Peyer's patch (tissue), 4 donors: Measurements from ENCODE around the gene ZNF337. TPM values are rescaled to one million over a fixed set of nuclear protein-coding genes. Genes with fewer than 3 reads are reported as not detected.

ENCODE experiments used
- DNase-seq, 3 donors: peaks; one replicate each; pipeline ENCODE4 v3.0.0-alpha.2; 2017 to 2019
- H3K27ac ChIP-seq, 4 donors: fragments of 200-600 bp; sonication (generic); one replicate each; pipeline ENCODE4 v1.5.1; 2016 to 2019
- H3K27me3 ChIP-seq, 2 donors: fragments of 200-600 bp; sonication (generic); one replicate each; pipeline ENCODE4 v1.5.1; 2019
- H3K36me3 ChIP-seq, 3 donors: fragments of 200-600 bp; sonication (generic); one replicate each; pipeline ENCODE4 v1.5.1; 2016 to 2019
- H3K4me1 ChIP-seq, 4 donors: fragments of 200-600 bp; sonication (generic); one replicate each; pipeline ENCODE4 v1.5.1; 2016 to 2019
- H3K4me3 ChIP-seq, 4 donors: fragments of 200-600 bp; sonication (generic); 1 replicate in 3 of 4; 2 replicates in 1 of 4; pipeline ENCODE4 v1.5.1; 2016 to 2019; ENCODE audit warnings: mild to moderate bottlenecking in 1 of 4
- H3K9me3 ChIP-seq, 4 donors: fragments of 200-600 bp; sonication (generic); one replicate each; pipeline ENCODE4 v1.5.1; 2016 to 2019; ENCODE audit warnings: mild to moderate bottlenecking in 1 of 4
- POLR2A ChIP-seq, 2 donors: fragments of 450-650 bp; IDR thresholded peaks; one replicate each; pipeline ENCODE4 v1.5.1; 2017; ENCODE audit warnings: antibody characterized with exemption in 2 of 2, mild to moderate bottlenecking in 2 of 2, moderate library complexity in 2 of 2
- total RNA-seq, 4 donors: library from RNA; depleted of rRNA; stranded (reverse); fragments of >200 nt; gene quantifications; one replicate each; pipeline ENCODE4 v1.1.0, GENCODE V29; 2016
- TF ChIP-seq, protein P1 (sequence below), 6 experiments: fragments of 450-650 bp in 4 of 6; fragments of 200-600 bp in 2 of 6; sonication (generic) in 1 of 6; IDR thresholded peaks; one replicate each; pipeline ENCODE4 v1.5.1; 2017 to 2019; ENCODE audit warnings: antibody characterized with exemption in 6 of 6, mild to moderate bottlenecking in 3 of 6, moderate library complexity in 1 of 6

The ZNF337 gene
- total RNA-seq, 4 donors from 2014 or later: 7.9 to 18.1 (median 17.6) TPM

- no peak for DNase-seq
- no peaks in the 10 kb centered on the region for H3K36me3 ChIP-seq
- H3K4me1 ChIP-seq: peaks cover 0 to 10% (median 3%) of the 10 kb centered on the region in 4 donors
- no peaks in the 10 kb centered on the region for H3K9me3 ChIP-seq
- H3K27me3 ChIP-seq: no peaks in the 10 kb centered on the region
- no peak overlapping the region for H3K4me3 ChIP-seq
- no peak overlapping the region for H3K27ac ChIP-seq
- TF ChIP-seq, protein P1, sequence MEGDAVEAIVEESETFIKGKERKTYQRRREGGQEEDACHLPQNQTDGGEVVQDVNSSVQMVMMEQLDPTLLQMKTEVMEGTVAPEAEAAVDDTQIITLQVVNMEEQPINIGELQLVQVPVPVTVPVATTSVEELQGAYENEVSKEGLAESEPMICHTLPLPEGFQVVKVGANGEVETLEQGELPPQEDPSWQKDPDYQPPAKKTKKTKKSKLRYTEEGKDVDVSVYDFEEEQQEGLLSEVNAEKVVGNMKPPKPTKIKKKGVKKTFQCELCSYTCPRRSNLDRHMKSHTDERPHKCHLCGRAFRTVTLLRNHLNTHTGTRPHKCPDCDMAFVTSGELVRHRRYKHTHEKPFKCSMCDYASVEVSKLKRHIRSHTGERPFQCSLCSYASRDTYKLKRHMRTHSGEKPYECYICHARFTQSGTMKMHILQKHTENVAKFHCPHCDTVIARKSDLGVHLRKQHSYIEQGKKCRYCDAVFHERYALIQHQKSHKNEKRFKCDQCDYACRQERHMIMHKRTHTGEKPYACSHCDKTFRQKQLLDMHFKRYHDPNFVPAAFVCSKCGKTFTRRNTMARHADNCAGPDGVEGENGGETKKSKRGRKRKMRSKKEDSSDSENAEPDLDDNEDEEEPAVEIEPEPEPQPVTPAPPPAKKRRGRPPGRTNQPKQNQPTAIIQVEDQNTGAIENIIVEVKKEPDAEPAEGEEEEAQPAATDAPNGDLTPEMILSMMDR (IDR thresholded peaks at IDR 0.05): no peak
- TF ChIP-seq POLR2A (IDR thresholded peaks at IDR 0.05): no peak
These were observed 3.3 kb upstream of the ZNF337 start for GRCh38 chr20:25699914-25700313.

DNA sequence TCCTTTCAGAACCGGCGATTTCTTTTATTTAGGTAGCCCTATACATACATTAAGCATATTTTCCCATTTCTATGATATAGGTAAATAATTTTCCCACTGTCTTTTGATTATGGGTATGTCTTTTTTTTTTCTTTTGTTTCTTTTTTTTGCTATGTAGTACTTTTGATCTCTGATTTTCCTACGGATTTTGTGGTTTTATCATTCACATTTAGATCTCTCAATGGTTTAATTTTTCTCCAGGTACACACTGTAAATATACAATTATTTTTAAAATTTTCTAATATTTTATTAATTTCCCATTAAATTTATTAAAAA, 436 bp upstream of the ZNF337 start:
- no peak for DNase-seq
- H3K27ac ChIP-seq: peak overlapping the region; percentile 75 to 91 (median 86)

DNA sequence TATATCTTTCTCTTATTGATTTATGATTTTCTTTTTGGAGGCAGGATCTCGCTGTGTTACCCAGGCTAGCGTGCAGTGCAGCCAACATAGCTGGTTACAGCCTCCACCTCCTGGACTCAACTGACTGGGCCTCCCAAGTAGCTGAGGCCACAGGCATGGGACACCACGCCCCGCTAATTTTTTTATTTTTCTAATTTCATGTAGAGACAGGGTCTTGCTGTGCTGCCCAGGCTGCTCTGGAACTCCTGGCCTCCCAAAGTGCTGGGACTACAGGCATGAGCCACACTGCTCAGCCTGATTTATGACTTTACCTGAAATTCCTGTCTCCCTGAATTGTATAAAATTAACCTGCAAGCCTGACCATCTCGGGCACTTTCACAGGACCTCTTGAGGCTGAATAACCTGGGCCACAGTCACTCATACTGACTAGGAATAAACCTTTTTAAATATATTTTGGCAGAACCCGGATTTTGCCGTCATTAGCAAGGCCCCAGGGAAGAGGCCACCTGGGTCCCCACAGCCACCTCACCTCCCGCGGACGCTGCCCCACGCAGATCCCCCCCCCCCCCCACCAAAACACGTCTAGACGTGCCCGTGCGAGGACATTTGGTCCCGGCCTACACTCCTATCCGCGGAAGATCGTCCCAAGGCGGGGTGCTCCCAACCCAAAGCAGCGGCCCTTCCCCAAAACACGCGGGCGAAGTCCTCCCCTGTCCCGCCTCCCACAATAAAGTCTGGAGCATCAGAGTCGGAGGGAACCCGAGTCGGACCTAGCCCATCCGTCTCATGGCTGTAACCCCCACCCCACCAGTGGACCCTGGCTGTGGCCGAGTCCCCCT, 902 bp downstream of the ZNF337 start:
- Histone ChIP-seq H3K27me3 (no peaks in the 10 kb centered on the region), H3K4me3 (peak overlapping the region; percentile 71 to 90 (median 84)), H3K27ac (peak overlapping the region; percentile 75 to 91 (median 86)), H3K9me3 (no peaks in the 10 kb centered on the region), H3K36me3 (no peaks in the 10 kb centered on the region), H3K4me1 (peaks cover 0 to 10% (median 3%) of the 10 kb centered on the region in 4 donors)
- no peak for TF ChIP-seq POLR2A (IDR thresholded peaks at IDR 0.05)
- TF ChIP-seq, protein P1 (IDR thresholded peaks at IDR 0.05): no peak
- no peak for DNase-seq

More for the DNA sequence above, 436 bp upstream of the ZNF337 start:
- Histone ChIP-seq H3K4me3 (peak overlapping the region; percentile 71 to 90 (median 84)), H3K27me3 (no peaks in the 10 kb centered on the region), H3K36me3 (no peaks in the 10 kb centered on the region), H3K4me1 (peaks cover 0 to 10% (median 3%) of the 10 kb centered on the region in 4 donors), H3K9me3 (no peaks in the 10 kb centered on the region)
- TF ChIP-seq, protein P1 (IDR thresholded peaks at IDR 0.05): no peak
- no peak for TF ChIP-seq POLR2A (IDR thresholded peaks at IDR 0.05)

DNA sequence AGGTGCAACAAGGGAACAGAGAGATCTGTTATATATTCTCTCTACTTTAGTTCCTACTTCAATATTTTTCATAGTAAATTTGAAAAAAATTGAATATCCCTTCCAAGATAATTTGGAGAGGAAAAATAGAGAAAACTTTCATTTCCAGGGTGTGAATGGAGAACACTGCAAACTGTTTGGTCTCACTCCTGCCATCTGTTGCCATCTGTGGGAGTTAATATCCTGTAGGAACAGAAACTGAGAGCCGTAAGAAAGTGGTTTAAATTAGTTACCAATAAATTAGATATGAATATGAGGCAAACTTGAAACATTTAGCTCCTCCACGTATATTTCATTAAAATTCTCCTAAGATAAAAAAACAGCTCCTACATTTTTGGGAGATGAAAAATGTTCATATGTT, 4.2 kb downstream of the ZNF337 start:
- no peak for TF ChIP-seq POLR2A (IDR thresholded peaks at IDR 0.05)
- TF ChIP-seq, protein P1 (IDR thresholded peaks at IDR 0.05): no peak
- Histone ChIP-seq H3K36me3 (no peaks in the 10 kb centered on the region), H3K9me3 (no peaks in the 10 kb centered on the region), H3K4me1 (peaks cover 0 to 10% (median 3%) of the 10 kb centered on the region in 4 donors), H3K27ac (no peak overlapping the region), H3K27me3 (no peaks in the 10 kb centered on the region), H3K4me3 (no peak overlapping the region)
- DNase-seq: no peak

DNA sequence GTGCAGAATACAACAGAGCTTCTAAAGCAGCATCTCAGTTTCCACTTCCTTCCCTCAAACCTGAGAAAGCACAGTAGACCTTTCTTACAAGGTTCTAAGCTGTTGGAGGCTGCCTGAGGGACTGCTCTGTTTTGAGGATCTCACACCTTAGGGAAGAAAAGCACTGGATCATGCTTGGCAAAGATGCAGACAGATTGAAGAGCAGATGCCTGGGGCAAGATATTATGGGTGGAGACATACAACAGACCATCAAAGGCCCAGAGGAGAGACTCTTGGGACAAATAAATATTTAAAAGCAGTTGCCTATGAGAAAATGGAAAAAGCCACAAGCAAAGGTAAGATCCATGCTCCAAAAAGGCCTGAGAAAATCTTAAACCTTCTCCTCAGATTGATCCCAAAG, 6.2 kb downstream of the ZNF337 start:
- Histone ChIP-seq H3K36me3 (peaks cover 0 to 5% (median 0%) of the 10 kb centered on the region in 3 donors), H3K4me1 (peaks cover 0 to under 1% (median under 1%) of the 10 kb centered on the region in 4 donors), H3K9me3 (no peaks in the 10 kb centered on the region), H3K27me3 (no peaks in the 10 kb centered on the region), H3K27ac (no peak overlapping the region), H3K4me3 (no peak overlapping the region)
- no peak for TF ChIP-seq POLR2A (IDR thresholded peaks at IDR 0.05)
- TF ChIP-seq, protein P1 (IDR thresholded peaks at IDR 0.05): no peak
- no peak for DNase-seq
